Urothelium cell line (cell line): ENCODE results near the gene MROH2A.
A peak's percentile ranks its signal among the peaks of the same experiment; 100 is the strongest.
"Not testable (repeated sequence)": the region's sequence is repeated elsewhere in the genome, so short reads cannot be mapped to it uniquely, and the experiment has no call there.

Experiments
- DNase-seq: peaks from one replicate; pipeline ENCODE4 v3.0.0; 2011; ENCODE audit warnings: low spot score, mixed read lengths
- FAIRE-seq: peaks from 2 replicates; lab custom pipeline; 2011; peaks lifted over from hg19 to GRCh38; lab: Jason Lieb, UNC

MROH2A gene, protein sequence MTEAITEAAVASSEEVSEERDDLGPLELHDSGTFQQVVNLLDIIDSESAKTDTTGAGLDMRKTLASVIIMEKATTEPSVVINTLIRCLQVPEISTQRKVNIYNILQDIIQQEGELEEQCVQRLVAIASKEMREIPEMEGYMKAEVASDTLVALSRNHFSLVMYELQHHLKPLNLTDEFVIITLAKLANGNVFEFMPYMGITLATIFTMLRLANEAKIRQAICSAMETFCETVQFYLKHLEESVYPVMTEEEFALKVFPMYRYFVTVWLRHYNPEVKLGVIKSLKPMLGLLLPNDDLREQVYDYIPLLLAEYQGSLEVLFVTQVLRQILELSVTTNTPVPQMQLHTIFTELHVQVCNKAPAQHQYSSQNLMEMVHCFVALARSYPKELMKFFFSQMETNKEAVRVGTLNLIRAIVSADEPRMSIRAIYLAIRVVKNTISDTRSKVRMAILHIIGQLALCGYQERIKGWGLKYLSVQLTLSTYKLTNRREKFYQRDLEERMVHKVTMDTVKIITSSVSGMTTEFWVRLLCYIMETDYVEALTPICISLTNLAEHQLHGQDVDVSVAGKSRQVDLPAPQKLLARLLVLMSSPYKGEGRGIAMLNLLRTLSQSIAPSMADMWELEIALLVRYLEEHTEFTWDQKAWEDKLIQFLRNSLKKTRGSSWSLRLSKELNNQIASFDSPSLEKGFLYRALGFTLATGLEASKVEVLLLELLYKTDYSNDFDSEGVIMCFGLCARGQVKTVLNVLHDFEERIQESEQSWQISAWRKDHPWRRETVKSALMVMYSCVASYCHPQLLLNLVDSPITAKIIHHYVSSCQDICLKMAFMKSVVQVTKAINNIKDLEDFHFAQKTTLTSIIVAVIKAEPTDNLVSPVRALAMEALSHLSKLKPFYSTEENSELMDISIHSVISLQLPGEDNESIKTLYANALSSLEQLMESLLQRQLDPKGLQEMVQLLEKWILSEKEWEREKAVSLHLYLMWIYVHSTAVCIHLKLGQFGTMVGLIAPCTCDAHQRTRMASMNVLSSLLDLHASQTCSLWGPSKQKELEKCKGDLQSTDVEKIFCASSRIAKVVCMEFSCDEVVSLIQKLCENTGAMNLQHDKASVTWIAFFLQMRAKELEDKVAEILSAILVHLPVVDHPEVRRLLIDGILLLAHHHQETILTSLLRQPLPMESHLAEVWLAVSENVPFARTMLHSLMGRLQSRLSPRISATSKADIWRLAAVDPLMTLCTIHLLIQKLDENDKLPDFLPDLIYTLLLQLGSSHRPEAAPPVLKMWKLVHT (N-terminal part only)

DNA sequence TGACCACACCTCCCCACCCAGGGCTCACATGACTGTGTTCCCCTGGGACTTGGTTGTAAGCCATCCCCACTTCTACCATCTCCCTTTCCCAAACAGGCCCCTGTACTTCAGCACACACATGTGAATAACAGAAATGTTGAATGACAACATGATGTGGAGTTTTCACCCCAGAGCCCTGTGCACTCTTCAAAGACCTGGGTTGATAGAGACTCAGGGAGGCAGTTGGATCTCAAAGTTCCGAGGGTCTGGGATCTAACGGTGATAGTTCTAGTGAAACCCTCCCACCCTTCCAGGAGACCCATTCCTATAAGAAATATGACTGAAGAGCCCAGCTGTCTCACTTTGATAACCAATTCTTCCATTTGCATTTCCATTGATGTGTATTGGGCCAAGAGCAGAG is at the start of gene MROH2A:
Gene MROH2A, plus strand, starts transcription at position 301 of the 400 bp plus-strand sequence. CDS start 1,029 bp downstream, outside the sequence.
- no peak for DNase-seq
- no peak for FAIRE-seq

DNA sequence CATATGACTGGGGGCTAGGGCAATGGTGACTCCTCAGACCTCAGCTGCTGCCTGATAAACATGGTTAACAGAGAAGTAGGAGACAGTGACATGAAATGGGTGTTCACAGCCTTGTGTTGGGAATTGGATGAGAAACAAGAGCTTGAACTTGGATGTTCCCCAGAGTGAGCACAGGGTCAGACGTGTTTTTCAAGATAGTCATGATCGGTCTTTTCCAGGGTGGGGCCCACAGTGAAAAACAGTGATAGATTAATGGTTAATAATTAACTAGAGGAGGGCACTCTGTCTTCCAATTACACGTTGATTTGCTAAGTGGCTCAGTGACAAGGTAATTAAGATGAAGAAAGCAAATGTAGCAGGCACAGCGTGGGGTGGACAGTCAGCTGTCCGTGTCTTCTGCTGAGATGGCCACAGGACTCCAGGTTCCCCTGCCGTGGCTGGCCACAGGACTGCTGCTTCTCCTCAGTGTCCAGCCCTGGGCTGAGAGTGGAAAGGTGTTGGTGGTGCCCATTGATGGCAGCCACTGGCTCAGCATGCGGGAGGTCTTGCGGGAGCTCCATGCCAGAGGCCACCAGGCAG is 49.3 kb upstream of the MROH2A start, which contains the start of gene UGT1A3:
Gene UGT1A3, plus strand, starts transcription at position 320 of the 579 bp plus-strand sequence. Its CDS starts 85 bp downstream, at position 405.
- no peak for FAIRE-seq

DNA sequence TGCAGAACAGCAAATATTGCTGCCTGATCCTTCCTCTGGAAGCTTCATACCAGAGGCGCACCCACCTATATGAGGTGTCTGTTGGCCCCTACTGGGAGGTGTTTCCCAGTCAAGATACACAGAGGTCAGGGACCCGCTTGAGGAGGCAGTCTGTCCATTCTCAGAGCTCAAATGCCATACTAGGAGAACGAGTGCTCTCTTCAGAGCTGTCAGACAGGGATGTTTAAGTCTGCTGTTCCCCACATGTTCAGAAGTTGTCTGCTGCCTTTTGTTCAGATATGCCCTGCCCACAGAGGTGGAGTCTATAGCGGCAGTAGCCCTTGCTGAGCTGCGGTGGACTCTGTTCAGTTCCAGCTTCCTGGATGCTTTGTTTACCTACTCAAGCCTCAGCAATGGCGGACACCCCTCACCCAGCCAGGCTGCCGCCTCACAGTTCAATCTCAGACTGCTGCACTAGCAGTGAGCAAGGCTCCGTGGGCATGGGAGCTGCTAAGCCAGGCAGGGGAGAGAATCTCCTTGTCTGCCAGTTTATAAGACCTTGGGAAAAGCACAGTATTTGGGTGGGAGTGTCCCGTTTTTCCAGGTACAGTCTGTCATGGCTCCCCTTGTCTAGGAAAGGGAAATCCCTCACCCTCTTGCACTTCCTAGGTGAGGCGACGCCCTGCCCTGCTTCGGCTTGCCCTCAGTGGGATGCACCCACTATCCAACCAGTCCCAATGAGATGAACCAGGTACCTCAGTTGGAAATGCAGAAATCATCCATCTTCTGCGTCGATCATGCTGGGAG is 41.1 kb upstream of the MROH2A start:
- not testable (repeated sequence) for DNase-seq, FAIRE-seq

More for the DNA sequence above, 49.3 kb upstream of the MROH2A start, which contains the start of gene UGT1A3:
- no peak for DNase-seq

DNA sequence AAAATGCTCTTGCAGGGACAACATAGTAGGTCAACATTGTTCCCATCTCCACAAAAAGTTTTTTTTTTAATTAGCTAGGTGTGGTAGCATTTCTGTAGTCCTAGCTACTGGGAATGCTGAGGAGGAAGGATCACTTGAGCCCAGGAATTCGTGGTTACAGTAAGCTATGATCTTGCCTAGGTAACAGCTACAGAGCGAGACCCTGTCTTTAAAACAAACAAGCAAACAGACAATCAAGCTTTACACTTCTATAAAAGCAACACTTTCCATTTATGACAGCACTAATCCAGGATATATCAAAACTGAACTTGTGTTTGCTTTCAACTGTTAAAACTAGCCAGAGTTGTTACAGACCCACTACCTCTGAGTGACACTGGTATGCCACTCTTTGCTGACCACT is 37.3 kb upstream of the MROH2A start:
- FAIRE-seq (no peak), DNase-seq (no peak)

DNA sequence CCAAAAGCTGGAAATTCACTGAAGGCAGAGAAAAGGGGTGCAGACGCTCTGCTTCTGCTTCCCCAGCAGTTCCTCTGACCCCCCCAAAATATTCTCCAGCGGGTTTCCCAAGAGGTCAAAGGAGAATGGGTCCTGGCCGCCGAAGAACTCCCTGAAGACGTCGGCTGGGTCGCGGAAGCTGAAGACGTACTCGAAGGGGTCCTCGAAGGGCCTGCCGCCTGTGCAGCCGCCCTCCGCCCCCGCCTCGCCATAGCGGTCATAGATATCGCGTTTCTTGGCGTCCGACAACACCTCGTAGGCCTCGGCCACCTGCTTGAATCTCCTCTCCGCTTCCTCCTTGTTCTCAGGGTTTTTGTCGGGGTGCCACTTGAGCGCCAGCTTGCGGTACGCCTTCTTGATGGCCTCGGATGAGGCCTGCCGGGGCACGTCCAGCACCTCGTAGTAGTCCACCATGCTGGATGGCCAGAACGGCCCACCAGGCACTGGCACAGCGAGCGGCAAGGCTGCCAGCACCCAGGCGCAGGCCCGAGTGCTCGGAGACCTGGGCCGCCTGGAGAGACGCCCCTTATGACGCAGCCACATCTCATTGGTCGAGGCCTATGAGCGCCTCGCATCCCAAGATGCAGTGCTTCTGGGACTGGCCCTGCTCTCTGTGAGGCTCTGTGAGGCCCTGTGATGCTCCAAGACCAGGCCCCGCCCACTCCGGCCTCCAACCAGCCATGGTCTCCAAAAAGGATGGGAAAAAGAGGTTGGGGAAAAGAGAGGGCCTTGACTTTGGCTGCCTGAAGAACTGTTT is 34.5 kb upstream of the MROH2A start:
- DNase-seq, result no peak
- FAIRE-seq, result no peak

DNA sequence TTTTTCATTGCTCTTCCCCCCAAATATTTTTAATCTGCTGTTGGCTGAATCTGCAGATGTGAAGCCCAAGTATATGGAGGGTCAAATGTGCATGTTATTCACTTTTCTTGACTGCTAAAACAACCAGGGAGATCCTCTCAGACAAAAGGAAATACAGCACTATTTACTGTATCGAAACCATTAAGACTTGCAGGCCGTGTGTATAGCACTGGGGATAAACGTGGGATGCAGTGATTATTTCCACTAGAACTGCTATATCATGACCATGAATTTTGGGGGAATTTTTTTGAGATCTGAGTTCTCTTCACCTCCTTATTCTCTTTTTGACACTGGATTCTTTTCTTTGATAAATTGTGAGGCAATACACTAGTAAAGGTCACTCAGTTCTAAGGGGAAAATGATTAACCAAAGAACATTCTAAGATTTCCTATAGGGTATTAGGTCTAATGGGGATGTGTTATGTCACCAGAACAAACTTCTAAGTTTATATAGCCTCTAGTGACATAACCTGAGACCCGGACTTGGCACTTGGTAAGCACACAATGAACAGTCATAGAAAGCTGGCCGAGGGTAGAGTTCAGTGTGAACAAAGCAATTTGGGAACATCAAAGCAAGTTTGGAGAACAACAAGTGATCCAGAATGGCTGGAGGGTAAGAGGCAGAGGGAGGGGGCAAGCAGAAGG is 32.9 kb upstream of the MROH2A start:
- no peak for FAIRE-seq
- DNase-seq, result no peak

DNA sequence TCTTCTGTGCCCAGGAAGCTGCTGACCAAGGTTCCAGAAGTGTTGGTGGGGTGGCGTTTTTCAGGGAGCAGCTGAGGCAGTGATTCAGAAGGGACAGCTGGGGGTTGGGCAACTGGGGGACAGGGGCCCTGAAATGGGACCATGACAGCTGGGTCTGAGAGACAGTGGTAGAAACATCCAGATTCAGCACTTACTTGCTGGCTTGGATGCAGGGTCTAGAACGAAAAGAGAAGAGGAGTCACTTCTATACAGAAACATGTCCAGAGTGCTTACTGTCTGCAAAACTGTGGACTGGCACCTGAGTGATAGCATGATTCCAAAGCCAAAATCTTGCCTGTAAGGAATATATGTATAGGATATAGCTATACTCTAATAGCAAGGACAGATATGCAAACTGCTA is 32.3 kb upstream of the MROH2A start:
- not testable (repeated sequence) for FAIRE-seq, DNase-seq

DNA sequence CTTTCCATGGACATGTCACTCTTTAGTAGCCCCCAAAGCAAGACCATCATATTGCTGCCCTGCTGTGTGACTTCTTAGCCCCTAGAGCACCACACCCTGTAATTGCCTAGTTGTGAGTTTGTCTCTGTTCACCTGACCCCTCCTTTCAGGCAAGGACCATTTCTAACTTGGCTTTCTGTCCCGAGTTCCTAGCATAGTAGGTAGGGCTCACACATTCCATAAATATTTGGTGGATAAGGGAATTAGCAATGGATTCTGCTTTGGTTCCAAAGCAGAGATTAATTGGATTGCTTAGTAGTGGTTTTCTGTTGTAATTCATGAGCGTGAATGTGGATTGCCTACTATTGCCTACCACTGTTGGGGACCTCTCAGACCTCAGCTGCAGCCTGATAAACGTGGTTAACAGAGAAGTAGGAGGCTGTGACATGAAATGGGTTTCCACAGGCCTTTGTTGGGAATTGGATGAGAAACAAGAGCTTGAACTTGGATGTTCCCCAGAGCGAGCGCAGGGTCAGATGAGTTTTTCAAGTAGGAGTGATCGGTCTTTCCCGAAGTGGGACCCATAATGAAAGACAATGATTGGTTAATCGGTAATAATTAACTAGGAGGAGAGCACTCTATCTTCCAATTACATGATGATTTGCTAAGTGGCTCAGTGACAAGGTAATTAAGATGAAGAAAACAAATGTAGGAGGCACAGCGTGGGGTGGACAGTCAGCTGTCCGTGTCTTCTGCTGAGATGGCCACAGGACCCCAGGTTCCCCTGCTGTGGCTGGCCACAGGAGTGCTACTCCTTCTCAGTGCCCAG is 31.5 kb upstream of the MROH2A start:
- FAIRE-seq (peak; percentile 86), DNase-seq (no peak)

DNA sequence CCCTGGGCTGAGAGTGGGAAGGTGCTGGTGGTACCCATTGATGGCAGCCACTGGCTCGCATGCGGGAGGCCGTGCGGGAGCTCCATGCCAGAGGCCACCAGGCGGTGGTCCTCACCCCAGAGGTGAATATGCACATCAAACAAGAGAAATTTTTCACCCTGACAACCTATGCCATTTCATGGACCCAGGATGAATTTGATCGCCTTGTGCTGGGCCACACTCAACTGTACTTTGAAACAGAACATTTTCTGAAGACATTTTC is 30.9 kb upstream of the MROH2A start:
- no peak for DNase-seq
- no peak for FAIRE-seq

DNA sequence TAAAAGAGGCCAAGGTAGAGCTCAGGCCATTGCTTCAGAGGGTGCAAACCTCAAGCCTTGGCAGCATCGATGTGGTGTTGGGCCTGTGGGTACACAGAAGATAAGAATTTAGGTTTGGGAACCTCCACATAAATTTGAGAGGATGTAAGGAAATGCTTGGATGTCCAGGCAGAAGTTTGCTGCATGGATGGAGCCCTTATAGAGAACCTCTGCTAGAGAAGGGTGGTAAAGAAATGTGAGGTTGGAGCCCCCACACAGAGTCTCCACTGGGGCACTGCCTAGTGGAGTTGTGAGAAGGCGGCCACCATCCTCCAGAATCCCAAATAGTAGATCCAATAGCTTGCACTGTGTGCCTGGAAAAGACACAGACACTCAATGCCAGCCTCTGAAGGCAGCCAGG is 27.4 kb upstream of the MROH2A start:
- DNase-seq, FAIRE-seq: not testable (repeated sequence)

DNA sequence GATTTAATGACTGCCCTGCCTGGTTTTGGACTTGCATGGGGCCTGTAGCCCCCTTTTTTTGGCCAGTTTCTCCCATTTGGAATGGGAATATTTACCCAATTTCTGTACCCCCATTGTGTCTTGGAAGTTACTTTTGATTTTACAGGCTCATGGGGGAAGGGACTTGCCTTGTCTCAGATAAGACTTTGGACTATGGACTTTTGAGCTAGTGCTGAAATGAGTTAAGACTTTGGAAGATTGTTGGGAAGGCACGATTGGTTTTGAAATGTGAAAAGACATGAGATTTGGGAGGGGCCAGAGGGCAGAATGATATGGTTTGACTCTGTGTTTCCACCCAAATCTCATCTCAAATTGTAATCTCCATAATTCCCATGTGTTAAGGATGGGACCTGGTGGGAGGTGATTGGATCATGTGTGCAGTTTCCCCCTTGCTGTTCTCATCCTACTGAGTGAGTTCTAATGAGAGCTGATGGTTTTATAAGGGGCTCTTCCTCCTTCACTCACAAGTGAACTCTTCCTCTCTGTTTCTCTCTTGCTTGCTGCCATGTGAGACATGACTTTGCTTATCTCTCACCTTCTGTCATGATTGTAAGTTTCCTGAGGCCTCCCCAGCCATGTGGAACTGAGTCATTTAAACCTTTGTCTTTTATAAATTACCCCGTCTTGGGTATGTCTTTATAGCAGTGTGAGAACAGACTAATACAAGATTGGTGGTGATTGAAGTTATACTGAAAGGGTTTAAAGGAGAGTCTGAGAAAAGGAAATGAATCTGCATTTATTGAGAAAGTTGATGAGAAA is 26.7 kb upstream of the MROH2A start:
- FAIRE-seq, DNase-seq: not testable (repeated sequence)

DNA sequence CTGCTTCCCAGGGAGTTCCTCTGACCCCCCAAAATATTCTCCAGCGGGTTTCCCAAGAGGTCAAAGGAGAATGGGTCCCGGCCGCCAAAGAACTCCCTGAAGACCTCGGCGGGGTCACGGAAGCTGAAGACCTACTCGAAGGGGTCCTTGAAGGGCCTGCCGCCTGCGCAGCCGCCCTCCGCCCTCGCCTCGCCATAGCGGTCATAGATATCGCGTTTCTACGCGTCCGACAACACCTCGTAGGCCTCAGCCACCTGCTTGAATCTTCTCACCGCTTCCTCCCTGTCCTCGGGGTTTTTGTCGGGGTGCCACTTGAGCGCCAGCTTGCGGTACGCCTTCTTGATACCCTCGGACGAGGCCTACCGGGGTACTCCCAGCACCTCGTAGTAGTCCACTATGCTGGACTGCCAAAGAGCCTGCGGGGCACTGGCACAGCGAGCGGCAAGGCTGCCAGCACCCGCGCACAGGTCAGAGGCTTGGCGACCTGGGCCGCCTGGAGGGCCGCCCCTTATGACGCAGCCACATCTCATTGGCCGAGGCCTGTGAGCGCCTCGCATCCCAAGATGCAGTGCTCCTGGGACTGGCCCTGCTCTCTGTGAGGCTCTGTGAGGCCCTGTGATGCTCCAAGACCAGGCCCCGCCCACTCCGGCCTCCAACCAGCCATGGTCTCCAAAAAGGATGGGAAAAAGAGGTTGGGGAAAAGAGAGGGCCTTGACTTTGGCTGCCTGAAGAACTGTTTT is 23.1 kb upstream of the MROH2A start:
- FAIRE-seq (no peak), DNase-seq (no peak)

DNA sequence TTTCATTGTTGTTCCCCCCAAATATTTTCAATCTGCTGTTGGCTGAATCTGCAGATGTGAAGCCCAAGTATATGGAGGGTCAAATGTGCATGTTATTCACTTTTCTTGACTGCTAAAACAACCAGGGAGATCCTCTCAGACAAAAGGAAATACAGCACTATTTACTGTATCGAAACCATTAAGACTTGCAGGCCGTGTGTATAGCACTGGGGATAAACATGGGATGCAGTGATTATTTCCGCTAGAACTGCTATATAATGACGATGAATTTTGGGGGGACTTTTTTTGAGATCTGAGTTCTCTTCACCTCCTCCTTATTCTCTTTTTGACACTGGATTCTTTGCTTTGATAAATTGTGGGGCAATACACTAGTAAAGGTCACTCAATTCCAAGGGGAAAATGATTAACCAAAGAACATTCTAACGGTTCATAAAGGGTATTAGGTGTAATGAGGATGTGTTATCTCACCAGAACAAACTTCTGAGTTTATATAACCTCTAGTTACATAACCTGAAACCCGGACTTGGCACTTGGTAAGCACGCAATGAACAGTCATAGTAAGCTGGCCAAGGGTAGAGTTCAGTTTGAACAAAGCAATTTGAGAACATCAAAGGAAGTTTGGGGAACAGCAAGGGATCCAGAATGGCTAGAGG is 21.6 kb upstream of the MROH2A start:
- DNase-seq (no peak), FAIRE-seq (no peak)

DNA sequence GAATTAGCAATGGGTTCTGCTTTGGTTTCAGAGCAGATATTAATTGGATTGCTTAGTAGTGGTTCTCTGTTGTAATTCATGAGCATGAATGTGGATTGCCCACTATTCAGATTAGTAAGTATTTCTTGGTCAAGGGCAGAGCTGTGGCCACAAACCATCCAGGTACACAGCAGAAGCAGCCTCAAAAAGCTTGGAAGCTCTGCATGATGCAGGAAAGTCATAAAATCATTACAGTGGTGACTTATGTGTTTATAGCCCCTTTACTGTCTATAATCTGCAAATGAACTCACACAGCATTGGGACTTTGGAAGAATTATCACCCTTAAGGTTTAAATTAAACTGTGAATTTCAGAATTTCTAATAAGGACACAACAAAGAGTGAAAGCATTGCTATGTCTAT is 20.0 kb upstream of the MROH2A start:
- FAIRE-seq, result no peak

DNA sequence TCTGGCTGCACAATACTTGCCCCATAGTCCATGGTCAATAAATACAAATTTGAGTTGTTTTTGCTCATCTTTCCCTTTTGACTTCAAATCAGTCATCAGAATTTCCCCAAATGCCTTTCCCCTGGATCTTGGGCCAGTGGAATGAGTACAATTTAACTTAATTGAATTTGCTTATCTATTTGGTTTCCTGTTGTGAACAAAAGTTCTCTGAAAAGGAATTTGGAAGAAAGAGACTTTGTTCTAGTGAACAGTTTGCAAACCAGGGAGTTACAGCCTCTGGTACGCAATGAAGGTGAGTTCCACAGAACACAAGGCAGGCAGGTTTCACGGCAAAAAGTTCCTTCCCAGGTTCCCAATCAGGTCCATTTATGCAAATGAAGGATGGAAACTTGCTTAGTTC is 19.3 kb upstream of the MROH2A start:
- DNase-seq (no peak), FAIRE-seq (no peak)

More for the DNA sequence above, 20.0 kb upstream of the MROH2A start:
- no peak for DNase-seq

DNA sequence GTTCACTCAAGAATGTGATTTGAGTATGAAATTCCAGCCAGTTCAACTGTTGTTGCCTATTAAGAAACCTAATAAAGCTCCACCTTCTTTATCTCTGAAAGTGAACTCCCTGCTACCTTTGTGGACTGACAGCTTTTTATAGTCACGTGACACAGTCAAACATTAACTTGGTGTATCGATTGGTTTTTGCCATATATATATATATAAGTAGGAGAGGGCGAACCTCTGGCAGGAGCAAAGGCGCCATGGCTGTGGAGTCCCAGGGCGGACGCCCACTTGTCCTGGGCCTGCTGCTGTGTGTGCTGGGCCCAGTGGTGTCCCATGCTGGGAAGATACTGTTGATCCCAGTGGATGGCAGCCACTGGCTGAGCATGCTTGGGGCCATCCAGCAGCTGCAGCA is 18.1 kb upstream of the MROH2A start, which contains the start of gene UGT1A1:
Gene UGT1A1, plus strand, starts transcription at position 228 of the 400 bp plus-strand sequence. Its CDS starts 18 bp downstream, at position 246.
- FAIRE-seq (no peak), DNase-seq (no peak)
